ENCODE data around the gene UST. TPM values are rescaled to one million over a fixed set of nuclear protein-coding genes. Genes with fewer than 3 reads are reported as not detected.

Gene UST, protein sequence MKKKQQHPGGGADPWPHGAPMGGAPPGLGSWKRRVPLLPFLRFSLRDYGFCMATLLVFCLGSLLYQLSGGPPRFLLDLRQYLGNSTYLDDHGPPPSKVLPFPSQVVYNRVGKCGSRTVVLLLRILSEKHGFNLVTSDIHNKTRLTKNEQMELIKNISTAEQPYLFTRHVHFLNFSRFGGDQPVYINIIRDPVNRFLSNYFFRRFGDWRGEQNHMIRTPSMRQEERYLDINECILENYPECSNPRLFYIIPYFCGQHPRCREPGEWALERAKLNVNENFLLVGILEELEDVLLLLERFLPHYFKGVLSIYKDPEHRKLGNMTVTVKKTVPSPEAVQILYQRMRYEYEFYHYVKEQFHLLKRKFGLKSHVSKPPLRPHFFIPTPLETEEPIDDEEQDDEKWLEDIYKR
- 0.25 and 0.36 TPM in 2 replicates for total RNA-seq

DNA sequence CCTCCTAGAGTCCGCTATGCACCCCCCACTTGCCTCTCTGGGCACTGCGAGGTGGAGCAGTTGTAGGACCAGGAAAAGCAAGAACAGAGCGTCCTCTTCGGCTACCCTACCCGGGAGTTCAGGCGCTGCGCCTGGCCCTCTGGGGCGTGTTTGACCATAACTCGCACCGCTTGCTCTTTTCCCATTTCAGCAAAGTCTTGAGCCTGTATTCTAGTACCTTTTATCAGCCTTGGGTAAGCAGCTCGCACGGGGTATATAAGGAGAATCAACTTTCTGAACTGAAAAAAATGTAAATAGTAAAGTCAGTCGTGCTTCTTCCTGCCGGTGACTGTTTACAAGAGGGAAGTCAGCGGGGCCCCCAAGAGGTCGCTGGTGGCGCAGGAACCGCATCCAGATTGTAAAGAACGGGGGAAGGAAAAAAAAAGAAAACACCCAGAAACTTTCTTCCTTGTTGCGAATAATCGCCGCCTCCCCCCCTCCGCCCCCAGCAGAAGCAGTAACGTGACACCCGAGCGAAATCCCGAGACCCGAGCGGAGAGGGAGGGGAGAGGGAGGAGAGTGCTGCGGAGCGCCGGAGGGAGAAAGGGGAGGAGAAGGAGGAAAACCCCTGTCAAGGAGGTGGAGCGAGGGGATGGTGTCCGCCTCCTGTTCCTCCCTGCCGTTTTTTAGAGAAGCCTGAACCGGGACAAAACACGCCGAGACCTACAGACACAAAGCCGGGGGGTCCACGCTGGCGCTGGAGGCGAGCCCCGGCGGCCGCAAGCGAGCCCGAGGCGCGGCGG, at the start of gene UST:
Gene UST (plus strand): TSS at position 668 of the 782 bp plus-strand sequence. CDS start 401 bp downstream, outside the sequence.
- intact Hi-C loops (cut with micrococcal nuclease): loop anchor here (1.0 to 5.0 kb wide), 3 partner anchors 14 to 202 kb away; no protein-coding TSS in a partner anchor

GRCh38 chr6:148697895-148698440, 48.9 kb upstream of the UST start:
- intact Hi-C loops (cut with micrococcal nuclease): no loop called here

DNA sequence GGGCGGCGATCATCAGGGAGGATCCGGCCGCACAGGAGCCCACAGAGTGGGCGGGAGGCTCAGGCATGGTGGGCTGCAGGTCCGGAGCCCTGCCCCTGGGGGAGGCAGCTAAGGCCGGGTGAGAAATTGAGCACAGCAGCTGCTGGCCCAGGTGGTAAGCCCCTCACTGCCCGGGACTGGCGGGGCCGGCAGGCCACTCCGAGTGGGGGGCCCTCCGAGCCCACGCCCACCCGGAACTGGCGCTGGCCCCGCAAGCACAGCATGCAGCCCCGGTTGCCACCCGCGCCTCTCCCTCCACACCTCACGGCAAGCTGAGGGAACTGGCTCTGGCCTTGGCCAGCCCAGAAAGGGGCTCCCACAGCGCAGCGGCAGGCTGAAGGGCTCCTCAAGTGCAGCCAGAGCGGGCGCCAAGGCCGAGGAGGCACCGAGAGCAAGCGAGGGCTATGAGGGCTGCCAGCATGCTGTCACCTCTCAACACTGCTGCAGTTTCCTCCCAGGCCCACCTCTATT, 48.1 kb upstream of the UST start:
- intact Hi-C loops (cut with micrococcal nuclease): no loop called here

DNA sequence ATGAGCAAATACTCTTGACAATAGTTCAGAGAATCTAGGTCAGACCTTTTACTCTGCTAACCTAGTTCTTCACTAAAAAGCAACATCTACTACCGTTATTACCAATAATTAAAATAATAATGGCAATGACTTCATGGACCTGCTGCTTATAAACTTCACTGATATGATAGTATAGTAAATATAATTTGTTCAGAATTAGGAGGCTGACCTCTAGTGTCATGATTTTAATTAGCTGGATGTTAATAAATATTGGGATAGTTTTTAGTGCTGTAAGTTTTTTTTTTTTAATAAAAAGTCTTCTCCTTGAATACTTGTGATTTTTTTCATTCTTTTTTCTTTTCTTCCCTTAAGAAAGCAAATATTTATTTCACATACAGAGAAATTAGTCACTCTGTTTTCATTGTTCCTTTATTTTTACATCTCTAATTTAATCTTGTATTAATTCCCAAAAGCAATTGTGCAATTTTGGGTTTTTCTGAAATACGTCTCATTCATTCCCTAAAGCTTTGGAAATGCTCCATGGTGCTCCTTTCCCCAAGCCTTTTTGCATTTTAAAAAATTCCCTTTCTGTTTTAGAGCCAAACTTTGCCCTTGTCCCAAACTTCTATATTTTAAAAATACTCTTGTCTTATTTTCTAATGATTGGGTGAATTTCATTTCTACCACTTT, 46.6 kb upstream of the UST start:
- intact Hi-C loops (cut with micrococcal nuclease): no loop called here

DNA sequence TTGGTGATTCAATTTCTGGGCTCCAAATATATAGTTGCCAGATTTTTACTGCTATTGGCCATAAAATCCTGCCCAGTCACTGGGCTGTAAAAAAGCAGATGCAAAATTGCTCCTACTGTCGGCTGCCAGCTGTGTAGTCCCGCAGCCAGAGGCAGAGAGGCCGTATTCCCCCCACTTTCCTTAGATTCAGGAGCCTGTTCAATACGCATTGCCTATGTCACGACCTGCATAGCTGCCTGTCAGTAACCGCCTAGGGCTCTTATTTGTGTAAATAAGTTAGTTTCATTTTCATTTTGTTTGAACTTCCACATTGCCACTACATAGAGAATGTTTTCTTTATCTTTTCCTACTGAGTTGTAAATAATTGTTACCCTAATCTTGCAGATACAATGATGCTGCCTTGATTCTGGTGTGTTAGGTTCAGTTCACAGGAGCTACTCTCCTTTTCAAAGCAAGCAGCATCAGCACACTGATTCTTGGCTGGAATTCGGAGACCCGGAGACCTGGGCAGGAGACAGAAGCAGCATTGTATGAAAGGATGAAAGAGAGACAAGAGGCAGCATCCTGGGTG, 46.0 kb upstream of the UST start:
- intact Hi-C loops (cut with micrococcal nuclease): no loop called here

DNA sequence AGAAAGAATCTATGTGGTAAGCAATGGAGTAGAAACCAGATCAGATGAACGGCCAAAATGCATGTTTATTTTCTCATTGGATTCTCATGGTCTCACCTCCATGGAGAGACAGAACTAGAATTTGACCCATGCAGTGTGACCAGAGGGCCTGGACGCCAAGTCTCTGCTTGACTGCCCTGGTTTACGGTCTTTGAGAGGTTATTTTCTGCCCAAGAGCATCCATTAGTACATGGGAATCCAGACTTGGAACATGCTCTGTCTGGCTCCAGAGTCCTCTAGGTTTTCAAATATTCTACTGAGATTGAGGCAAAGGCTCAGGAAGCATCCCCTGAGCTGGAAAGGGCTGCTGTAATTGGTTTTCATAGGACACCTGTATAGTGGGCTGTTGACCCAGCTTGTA, 45.5 kb upstream of the UST start:
- intact Hi-C loops (cut with micrococcal nuclease): no loop called here

DNA sequence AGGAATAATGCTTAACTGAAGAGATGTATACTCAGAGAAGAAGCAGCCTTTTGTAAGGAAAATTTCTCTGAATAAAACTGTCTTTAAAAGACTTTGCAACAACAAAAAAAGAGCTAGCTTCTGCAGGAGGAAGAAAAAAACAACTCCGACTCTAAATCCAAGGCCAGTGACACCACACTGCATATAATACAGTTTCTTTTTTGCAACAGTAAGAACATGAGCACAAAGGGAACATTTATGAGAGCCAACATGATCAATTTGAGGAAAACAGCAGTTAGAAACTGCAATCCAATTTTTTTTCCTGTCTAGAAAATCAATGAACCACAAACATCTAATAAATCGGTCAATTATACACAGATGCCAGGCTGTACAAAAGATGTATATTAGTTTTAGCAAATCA, 42.9 kb upstream of the UST start:
- intact Hi-C loops (cut with micrococcal nuclease): no loop called here

- intact Hi-C loops (cut with micrococcal nuclease): no loop called here
Observed at GRCh38 chr6:148704400-148705246, 42.2 kb upstream of the UST start.

DNA sequence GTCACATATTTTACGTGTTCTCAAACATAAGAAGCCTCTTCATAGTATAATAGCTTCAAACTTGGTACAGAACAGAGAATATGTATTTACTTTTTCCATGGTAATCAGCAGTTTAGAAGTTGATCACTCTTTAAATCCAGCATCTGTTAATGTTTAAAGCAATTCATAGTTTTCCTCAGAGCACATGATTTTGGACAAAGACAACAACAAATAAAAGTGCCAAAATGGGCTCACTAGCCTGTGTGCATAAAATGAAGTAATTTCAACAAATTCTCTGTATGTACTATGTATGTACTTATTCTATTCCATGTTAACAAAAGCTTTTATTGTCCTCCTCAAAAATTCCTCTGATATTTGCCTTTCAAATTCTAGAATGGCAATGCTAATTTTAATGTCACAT, 38.1 kb upstream of the UST start:
- intact Hi-C loops (cut with micrococcal nuclease): no loop called here

DNA sequence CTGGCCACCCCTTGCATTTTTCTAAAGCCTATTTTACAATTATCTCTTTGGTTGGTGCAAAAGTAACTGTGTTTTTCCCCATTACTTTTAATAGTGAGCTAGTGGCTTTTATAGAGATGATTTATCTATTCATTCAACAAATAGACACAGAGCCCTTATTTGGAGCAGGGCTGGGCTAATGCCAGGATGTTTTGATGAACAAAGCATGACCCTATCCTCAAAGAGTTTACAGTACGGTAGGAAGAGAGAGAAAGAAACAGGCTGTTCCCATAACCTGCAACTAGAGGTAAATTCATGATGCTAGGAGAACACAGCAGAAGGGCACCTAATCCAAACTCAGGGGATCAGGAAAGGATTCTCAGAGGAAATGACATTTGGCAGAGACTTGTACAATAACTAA, 37.3 kb upstream of the UST start:
- intact Hi-C loops (cut with micrococcal nuclease): no loop called here

GRCh38 chr6:148711833-148712654, 34.8 kb upstream of the UST start:
- intact Hi-C loops (cut with micrococcal nuclease): no loop called here

GRCh38 chr6:148713033-148713738, 33.6 kb upstream of the UST start:
- intact Hi-C loops (cut with micrococcal nuclease): no loop called here

GRCh38 chr6:148713921-148714320, 32.9 kb upstream of the UST start:
- intact Hi-C loops (cut with micrococcal nuclease): no loop called here

- intact Hi-C loops (cut with micrococcal nuclease): no loop called here
Observed at GRCh38 chr6:148716811-148717210, 30.0 kb upstream of the UST start.

- intact Hi-C loops (cut with micrococcal nuclease): no loop called here
Observed at GRCh38 chr6:148720406-148720805, 26.4 kb upstream of the UST start.

DNA sequence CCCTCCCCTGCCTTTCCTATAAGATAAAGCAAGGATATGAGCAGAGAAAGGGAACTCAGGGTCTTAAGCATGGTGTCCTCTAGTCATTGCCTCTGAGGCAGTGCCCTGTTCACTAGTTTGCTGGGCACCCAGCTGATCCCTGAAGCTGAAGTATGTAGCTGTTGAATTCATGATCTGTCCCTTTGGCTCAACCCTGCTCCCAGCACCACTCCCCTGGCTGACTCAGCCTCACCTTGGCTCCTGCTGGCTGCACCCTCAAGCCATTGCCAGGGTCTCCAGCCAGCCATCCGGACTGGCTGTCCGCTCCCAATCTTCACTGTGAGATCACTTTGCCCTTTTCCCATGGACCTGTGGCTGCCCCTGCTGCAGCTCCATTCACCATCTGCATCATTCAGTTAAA, 25.9 kb upstream of the UST start:
- intact Hi-C loops (cut with micrococcal nuclease): no loop called here

DNA sequence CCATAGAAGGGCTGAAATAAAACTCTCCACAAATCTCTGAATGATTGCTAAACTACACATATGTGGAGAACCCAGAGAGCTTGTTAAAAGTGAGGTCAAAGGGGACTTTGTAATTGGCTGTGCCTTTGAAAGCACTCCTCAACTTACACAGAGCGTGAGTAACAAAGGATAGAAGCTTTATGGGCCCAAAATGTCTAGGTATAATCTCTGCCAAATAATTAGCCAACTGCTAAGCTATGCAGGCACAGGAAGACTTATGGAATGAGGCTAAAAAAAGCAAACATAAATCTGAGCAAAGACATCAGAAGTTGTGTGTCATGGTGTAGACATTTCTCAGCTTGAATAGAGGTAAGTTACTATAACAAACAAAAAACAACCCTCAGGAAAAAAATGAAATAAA, 23.3 kb upstream of the UST start:
- intact Hi-C loops (cut with micrococcal nuclease): no loop called here

DNA sequence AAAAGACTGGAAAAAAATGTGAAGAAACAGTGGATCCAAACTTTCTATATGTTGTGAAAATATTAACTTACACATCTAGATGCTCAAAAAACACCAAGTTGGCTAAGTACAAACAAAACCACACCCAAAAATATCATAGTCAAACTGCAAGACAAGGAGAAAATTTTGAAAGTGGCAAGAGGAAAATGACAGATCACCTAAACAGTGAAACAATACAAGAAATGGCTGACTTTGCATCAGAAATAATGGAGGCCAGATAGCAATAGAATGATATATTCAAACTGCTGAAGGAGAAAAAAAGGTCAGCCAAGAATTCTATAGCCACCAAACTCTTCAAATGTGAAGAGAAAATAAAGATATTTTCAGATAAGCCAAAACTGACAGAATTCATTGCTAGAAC, 22.4 kb upstream of the UST start:
- intact Hi-C loops (cut with micrococcal nuclease): no loop called here

- intact Hi-C loops (cut with micrococcal nuclease): no loop called here
Observed at GRCh38 chr6:148727104-148727503, 19.7 kb upstream of the UST start.

All from T-helper 2 cell treated with Interferon-gamma antibody and Interleukin-4, amounts not matched to agents 100 ng/mL and 5 ng/mL, for 36 hours (primary cell).